Thymus (tissue), 11 donors: ENCODE data around the gene ADCY9. TPM values are rescaled to one million over a fixed set of nuclear protein-coding genes. Genes with fewer than 3 reads are reported as not detected.
"Not testable (repeated sequence)": the region's sequence is repeated elsewhere in the genome, so short reads cannot be mapped to it uniquely, and the experiment has no call there.

Source experiments
- DNase-seq, 9 donors: peaks; one replicate each; pipeline ENCODE4 v3.0.0-alpha.2; 2013; ENCODE audit warnings: low spot score in 9 of 9, low read depth in 6 of 9, missing footprints in 1 of 9
- H3K27ac ChIP-seq, 2 donors: one replicate each; pipeline ENCODE4 v1.5.1; 2013; ENCODE audit warnings: control low read depth in 1 of 2, low read depth in 1 of 2, low read length in 1 of 2, mild to moderate bottlenecking in 1 of 2, moderate library complexity in 1 of 2
- H3K27me3 ChIP-seq, 2 donors: one replicate each; pipeline ENCODE4 v1.5.1; 2013; ENCODE audit warnings: low read length in 1 of 2; ENCODE audit not compliant: control insufficient read depth in 2 of 2, insufficient read depth in 1 of 2
- H3K36me3 ChIP-seq, 2 donors: one replicate each; pipeline ENCODE4 v1.5.1; 2013; ENCODE audit warnings: low read length in 1 of 2, mild to moderate bottlenecking in 1 of 2, moderate library complexity in 1 of 2; ENCODE audit not compliant: control insufficient read depth in 2 of 2, insufficient read depth in 2 of 2
- H3K4me1 ChIP-seq, 2 donors: one replicate each; pipeline ENCODE4 v1.5.1; 2013; ENCODE audit warnings: low read length in 2 of 2; ENCODE audit not compliant: control insufficient read depth in 2 of 2, insufficient read depth in 2 of 2
- H3K4me3 ChIP-seq, 2 donors: one replicate each; pipeline ENCODE4 v1.5.1; 2013; ENCODE audit warnings: low read length in 2 of 2, control low read depth in 1 of 2, mild to moderate bottlenecking in 1 of 2
- H3K9me3 ChIP-seq, 2 donors: one replicate each; pipeline ENCODE4 v1.5.1; 2013; ENCODE audit warnings: low read length in 1 of 2, mild to moderate bottlenecking in 1 of 2; ENCODE audit not compliant: control insufficient read depth in 2 of 2, insufficient read depth in 1 of 2
- WGBS: extraction: QIAGEN DNeasy Blood & Tissue Kit; methylation state at CpG from one replicate; pipeline ENCODE4 v1.1.7; 2013; 5-methylcytosine and 5-hydroxymethylcytosine counted together
- polyA plus RNA-seq: library from polyadenylated mRNA; stranded (reverse); fragments of 200-250 nt; gene quantifications from one replicate; pipeline ENCODE4 v1.2.3, GENCODE V29; 2013
- total RNA-seq: library from RNA; stranded (reverse); fragments of 120-200 nt; gene quantifications from one replicate; pipeline ENCODE4 v1.2.4, GENCODE V29; 2013
- donor health status: healthy.

The ADCY9 gene
- total and polyA plus RNA-seq, 2 donors = 1.3 to 2.2 TPM

DNA sequence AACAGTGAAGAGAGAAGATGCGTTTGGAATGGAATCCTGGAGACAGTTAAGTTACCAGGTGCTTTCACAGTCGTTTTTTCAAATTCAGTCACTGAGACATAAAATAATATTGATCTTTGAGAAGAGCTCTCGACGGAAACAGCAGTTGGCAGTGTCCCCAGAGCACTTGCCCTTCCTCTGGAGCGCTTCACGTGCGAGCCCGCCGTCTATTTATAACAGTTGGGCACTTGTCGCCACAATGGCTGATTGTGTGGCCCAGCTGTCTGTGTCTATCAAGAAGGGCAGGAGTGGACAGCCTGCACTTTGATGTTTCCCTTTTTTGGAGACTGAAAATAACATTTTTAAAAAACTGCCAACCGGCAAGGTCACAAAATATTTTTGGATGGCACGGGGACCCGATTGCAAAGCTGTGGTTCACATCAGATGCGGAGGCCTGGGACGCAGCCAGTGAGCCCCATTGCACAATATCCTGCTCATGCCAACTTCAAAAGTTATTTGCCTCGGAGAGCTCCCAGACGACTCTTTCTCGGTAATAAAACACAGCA is 62.9 kb downstream of the ADCY9 start:
- no peak overlapping the region for H3K4me3 ChIP-seq
- H3K9me3 ChIP-seq = no peaks in the 10 kb centered on the region
- no peaks in the 10 kb centered on the region for H3K4me1 ChIP-seq
- no peaks in the 10 kb centered on the region for H3K36me3 ChIP-seq
- WGBS = 18% methylated on average over 18 of the region's 18 CpGs
- no peak for DNase-seq
- H3K27ac ChIP-seq = no peak overlapping the region
- H3K27me3 ChIP-seq = peaks cover 0 to 9% of the 10 kb centered on the region in 2 donors

GRCh38 chr16:4052801-4053293 is 63.4 kb downstream of the ADCY9 start:
- peak overlapping the region in 1 of 2 donors; percentile 27 for H3K27ac ChIP-seq
- 93% methylated on average over 20 of the region's 20 CpGs for WGBS
- no peak for DNase-seq
- H3K4me3 ChIP-seq = no peak overlapping the region
- H3K9me3 ChIP-seq = no peaks in the 10 kb centered on the region
- H3K36me3 ChIP-seq = no peaks in the 10 kb centered on the region
- H3K4me1 ChIP-seq = no peaks in the 10 kb centered on the region
- H3K27me3 ChIP-seq = peaks cover 0 to 9% of the 10 kb centered on the region in 2 donors

GRCh38 chr16:4052096-4052495 is 64.1 kb downstream of the ADCY9 start:
- WGBS = 96% methylated on average over 14 of the region's 14 CpGs
- Histone ChIP-seq H3K9me3 (no peaks in the 10 kb centered on the region), H3K4me1 (no peaks in the 10 kb centered on the region), H3K4me3 (no peak overlapping the region), H3K36me3 (no peaks in the 10 kb centered on the region), H3K27me3 (peaks cover 0 to 9% of the 10 kb centered on the region in 2 donors), H3K27ac (no peak overlapping the region)
- no peak for DNase-seq

DNA sequence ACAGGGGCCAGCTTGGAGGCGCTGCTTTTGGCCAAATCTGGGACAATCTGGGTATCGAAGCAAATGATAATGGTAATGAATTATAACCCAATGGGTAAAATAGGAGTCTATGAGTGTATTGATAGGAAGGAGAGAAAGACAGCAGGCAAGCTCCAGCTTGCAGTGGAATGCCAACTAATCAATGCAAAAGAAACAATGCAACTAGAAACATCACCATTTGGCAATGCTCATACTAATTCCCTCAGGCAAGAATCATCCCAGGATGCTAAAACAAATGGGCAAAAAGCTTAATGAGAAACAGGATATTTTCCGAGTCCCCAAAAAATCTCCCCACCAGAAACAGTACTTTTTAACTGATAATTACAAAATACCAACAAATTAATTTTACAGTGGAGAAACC is 64.7 kb downstream of the ADCY9 start:
- H3K36me3 ChIP-seq = no peaks in the 10 kb centered on the region
- H3K27ac ChIP-seq = no peak overlapping the region
- H3K4me1 ChIP-seq = no peaks in the 10 kb centered on the region
- peaks cover 0 to 9% of the 10 kb centered on the region in 2 donors for H3K27me3 ChIP-seq
- no peak for DNase-seq
- 97% methylated on average over 3 of the region's 3 CpGs for WGBS
- no peak overlapping the region for H3K4me3 ChIP-seq
- no peaks in the 10 kb centered on the region for H3K9me3 ChIP-seq

DNA sequence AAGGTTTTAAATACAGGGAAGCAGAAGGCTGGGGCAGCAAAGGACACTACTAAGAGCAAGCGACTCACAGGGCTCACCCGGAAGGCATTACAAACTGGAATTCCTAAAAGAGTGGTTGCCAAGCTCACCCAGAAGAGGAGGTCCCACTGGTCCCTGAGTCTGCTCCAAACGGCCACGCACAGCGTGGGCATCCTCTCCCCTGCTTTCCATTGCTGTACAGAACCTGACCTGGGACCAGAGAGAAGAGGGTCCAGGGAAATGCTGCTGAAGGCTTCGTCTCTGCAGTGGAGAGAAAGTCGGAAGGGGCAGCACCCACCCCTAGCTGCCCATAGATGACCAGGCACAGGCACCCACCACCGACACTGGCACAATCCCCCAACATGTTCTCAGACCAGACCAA is 67.2 kb downstream of the ADCY9 start:
- no peaks in the 10 kb centered on the region for H3K9me3 ChIP-seq
- H3K4me1 ChIP-seq = no peaks in the 10 kb centered on the region
- no peak overlapping the region for H3K27ac ChIP-seq
- peaks cover 0 to 12% of the 10 kb centered on the region in 2 donors for H3K27me3 ChIP-seq
- no peak overlapping the region for H3K4me3 ChIP-seq
- no peaks in the 10 kb centered on the region for H3K36me3 ChIP-seq
- 98% methylated on average over 8 of the region's 8 CpGs for WGBS
- DNase-seq = no peak

GRCh38 chr16:4048481-4048880 is 67.8 kb downstream of the ADCY9 start:
- no peak overlapping the region for H3K4me3 ChIP-seq
- H3K4me1 ChIP-seq = no peaks in the 10 kb centered on the region
- DNase-seq = no peak
- WGBS = 98% methylated on average over 9 of the region's 9 CpGs
- H3K9me3 ChIP-seq = no peaks in the 10 kb centered on the region
- peaks cover 0 to 9% of the 10 kb centered on the region in 2 donors for H3K27me3 ChIP-seq
- H3K36me3 ChIP-seq = no peaks in the 10 kb centered on the region
- no peak overlapping the region for H3K27ac ChIP-seq

- no peak overlapping the region for H3K4me3 ChIP-seq
- H3K27ac ChIP-seq = no peak overlapping the region
- no peak for DNase-seq
- no peaks in the 10 kb centered on the region for H3K4me1 ChIP-seq
- no peaks in the 10 kb centered on the region for H3K9me3 ChIP-seq
- WGBS = 97% methylated on average over 8 of the region's 8 CpGs
- H3K36me3 ChIP-seq = no peaks in the 10 kb centered on the region
- peaks cover 0 to 3% of the 10 kb centered on the region in 2 donors for H3K27me3 ChIP-seq
Measured at GRCh38 chr16:4046221-4046620, 70.0 kb downstream of the ADCY9 start.

DNA sequence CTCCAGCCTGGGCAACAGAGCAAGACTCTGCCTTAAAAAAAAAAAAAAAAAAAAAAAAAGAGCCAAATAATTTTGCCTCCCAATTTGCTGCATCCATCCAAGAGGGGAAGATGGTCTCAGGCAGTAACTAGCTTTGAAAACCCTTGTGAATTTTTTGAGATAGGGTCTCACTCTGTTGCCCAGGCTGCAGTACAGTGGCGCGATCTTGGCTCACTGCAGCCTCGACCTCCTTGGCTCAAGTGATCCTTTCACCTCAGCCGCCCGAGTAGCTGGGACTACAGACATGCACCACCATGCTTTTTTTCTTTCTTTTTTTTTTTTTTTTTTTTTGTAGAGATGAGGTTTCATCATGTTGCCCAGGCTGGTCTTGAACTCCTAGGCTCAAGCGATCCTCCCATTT is 70.7 kb downstream of the ADCY9 start:
- not testable (repeated sequence) for H3K36me3 ChIP-seq, H3K9me3 ChIP-seq, H3K4me3 ChIP-seq, H3K27ac ChIP-seq, DNase-seq, H3K4me1 ChIP-seq, H3K27me3 ChIP-seq
- WGBS = 98% methylated on average over 6 of the region's 6 CpGs

- DNase-seq = no peak
- Histone ChIP-seq H3K36me3 (no peaks in the 10 kb centered on the region), H3K27ac (no peak overlapping the region), H3K4me3 (no peak overlapping the region), H3K4me1 (no peaks in the 10 kb centered on the region), H3K27me3 (peaks cover 0 to 3% of the 10 kb centered on the region in 2 donors), H3K9me3 (no peaks in the 10 kb centered on the region)
- WGBS = 94% methylated on average over 11 of the region's 11 CpGs
Measured at GRCh38 chr16:4042581-4042980, 73.7 kb downstream of the ADCY9 start.
